ENCODE data around the gene MRPL28. TPM values are rescaled to one million over a fixed set of nuclear protein-coding genes. Genes with fewer than 3 reads are reported as not detected.
A peak's percentile ranks its signal among the peaks of the same experiment; 100 is the strongest.
"Not testable (repeated sequence)": the region's sequence is repeated elsewhere in the genome, so short reads cannot be mapped to it uniquely, and the experiment has no call there.

Gene MRPL28
- total RNA-seq, 1 donor from 2014 or later: 80.4 TPM

DNA sequence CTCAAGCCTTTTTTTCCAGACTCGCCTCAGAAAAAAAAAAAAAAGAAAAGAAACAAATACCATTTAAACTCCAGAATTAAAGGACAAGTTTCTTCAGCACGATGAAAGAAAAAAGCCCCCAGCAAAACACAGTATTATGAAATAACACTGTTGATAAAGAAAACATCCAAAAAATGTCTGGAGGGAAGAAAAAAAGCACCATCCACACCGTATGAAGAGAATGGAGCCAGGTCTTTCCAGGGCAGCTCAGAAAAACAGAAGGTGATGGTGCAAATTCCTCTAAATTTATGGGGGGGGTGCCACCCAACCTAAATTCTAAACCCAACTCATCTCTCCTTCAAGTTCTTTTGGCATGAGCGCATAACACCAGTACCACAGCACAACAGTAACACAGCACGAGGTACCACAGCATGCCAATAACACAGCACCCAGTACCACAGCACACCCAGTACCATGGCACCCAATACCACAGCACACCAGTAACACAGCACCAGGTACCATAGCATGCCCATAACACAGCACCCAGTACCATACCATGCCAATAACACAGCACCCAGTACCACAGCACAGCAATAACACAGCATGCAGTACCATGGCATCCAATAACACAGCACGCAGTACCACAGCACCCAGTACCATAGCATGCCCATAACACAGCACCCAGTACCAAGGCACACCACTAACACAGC, 36.8 kb downstream of the MRPL28 start:
- no peak for DNase-seq (ENCODE audit: low read depth, low spot score)
- H3K27me3 Mint-ChIP-seq (ENCODE audit: low read depth): no peaks in the 10 kb centered on the region
- H3K4me1 Mint-ChIP-seq: peaks cover 31% of the 10 kb centered on the region
- TF ChIP-seq, protein P1, sequence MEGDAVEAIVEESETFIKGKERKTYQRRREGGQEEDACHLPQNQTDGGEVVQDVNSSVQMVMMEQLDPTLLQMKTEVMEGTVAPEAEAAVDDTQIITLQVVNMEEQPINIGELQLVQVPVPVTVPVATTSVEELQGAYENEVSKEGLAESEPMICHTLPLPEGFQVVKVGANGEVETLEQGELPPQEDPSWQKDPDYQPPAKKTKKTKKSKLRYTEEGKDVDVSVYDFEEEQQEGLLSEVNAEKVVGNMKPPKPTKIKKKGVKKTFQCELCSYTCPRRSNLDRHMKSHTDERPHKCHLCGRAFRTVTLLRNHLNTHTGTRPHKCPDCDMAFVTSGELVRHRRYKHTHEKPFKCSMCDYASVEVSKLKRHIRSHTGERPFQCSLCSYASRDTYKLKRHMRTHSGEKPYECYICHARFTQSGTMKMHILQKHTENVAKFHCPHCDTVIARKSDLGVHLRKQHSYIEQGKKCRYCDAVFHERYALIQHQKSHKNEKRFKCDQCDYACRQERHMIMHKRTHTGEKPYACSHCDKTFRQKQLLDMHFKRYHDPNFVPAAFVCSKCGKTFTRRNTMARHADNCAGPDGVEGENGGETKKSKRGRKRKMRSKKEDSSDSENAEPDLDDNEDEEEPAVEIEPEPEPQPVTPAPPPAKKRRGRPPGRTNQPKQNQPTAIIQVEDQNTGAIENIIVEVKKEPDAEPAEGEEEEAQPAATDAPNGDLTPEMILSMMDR (conservative IDR thresholded peaks at IDR 0.05): no peak
- no peaks in the 10 kb centered on the region for H3K9me3 Mint-ChIP-seq
- H3K27ac Mint-ChIP-seq (ENCODE audit: unreplicated experiment): no peak overlapping the region
- H3K36me3 Mint-ChIP-seq (ENCODE audit: low read depth): peaks cover 3% of the 10 kb centered on the region
- H3K4me3 Mint-ChIP-seq: no peak overlapping the region

- not testable (repeated sequence) for DNase-seq (ENCODE audit: low read depth, low spot score); H3K27me3 Mint-ChIP-seq (ENCODE audit: low read depth); H3K4me3 Mint-ChIP-seq; H3K9me3 Mint-ChIP-seq; H3K27ac Mint-ChIP-seq (ENCODE audit: unreplicated experiment); H3K36me3 Mint-ChIP-seq (ENCODE audit: low read depth)
- peaks cover 37% of the 10 kb centered on the region for H3K4me1 Mint-ChIP-seq
These were observed 39.0 kb downstream of the MRPL28 start for GRCh38 chr16:331181-331814.

DNA sequence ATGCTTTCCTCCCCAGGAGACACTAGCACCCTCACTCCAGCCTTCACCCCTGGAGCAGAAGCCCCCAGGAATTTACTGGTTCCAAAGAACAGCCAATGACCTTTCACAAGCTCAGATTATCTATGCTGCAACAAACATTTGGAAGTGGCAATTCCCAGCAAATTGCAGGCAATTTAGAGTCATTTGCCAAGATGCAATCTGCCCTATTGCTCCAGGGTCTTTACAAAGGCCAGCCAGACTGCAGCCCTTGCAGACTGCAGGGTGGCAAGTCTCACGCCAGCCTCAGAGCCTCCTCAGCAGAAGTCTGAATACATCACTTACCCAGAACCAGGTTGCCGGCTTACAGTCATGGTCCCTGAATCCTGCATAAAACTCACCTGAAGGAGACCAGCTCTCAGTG, 39.6 kb downstream of the MRPL28 start:
- no peak for DNase-seq (ENCODE audit: low read depth, low spot score)
- Mint-ChIP-seq H3K27me3 (ENCODE audit: low read depth) (no peaks in the 10 kb centered on the region), H3K36me3 (ENCODE audit: low read depth) (peaks cover 3% of the 10 kb centered on the region), H3K27ac (ENCODE audit: unreplicated experiment) (no peak overlapping the region), H3K9me3 (no peaks in the 10 kb centered on the region), H3K4me3 (no peak overlapping the region), H3K4me1 (peaks cover 36% of the 10 kb centered on the region)
- TF ChIP-seq, protein P1 (conservative IDR thresholded peaks at IDR 0.05): no peak

DNA sequence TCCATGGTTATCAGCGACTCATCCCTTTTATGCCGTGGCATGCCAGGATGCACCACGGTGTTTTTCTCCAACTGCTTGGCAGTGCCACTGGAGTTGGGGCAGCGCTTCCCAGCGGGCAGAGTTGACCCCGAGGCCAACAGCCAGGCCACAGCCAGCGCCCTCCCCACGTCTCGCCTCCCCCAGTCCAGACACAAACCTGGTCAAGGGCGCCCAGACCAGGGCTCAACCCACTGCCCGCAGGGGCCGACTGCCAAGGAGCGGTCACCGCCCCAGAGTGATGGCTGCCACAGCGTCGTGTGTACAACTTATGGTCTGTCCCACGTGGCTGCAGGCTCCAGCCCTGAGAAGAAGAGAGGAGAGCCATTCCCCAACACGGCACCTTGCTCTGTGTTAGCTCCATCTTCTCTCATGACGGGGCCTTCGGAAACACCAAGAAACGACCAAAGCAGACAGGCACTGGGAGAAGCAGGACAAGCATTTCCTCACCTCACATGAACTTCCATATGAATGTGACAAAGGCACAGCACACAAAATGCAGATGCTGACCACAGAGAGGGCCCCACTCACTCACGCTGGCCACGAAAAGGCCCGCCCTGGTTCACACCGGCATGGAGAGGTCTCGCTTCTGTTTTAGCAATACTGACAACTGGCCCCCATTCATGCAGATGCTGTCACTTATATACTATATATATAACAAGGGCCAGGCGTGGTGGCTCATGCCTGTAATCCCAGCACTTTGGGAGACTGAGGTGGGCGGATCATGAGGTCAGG, 44.8 kb downstream of the MRPL28 start:
- peak overlapping the region; percentile 71 for H3K27ac Mint-ChIP-seq (ENCODE audit: unreplicated experiment)
- no peaks in the 10 kb centered on the region for H3K9me3 Mint-ChIP-seq
- no peaks in the 10 kb centered on the region for H3K36me3 Mint-ChIP-seq (ENCODE audit: low read depth)
- no peak overlapping the region for H3K4me3 Mint-ChIP-seq
- TF ChIP-seq, protein P1 (conservative IDR thresholded peaks at IDR 0.05): no peak
- DNase-seq (ENCODE audit: low read depth, low spot score): no peak
- peaks cover 10% of the 10 kb centered on the region for H3K4me1 Mint-ChIP-seq
- H3K27me3 Mint-ChIP-seq (ENCODE audit: low read depth): no peaks in the 10 kb centered on the region

DNA sequence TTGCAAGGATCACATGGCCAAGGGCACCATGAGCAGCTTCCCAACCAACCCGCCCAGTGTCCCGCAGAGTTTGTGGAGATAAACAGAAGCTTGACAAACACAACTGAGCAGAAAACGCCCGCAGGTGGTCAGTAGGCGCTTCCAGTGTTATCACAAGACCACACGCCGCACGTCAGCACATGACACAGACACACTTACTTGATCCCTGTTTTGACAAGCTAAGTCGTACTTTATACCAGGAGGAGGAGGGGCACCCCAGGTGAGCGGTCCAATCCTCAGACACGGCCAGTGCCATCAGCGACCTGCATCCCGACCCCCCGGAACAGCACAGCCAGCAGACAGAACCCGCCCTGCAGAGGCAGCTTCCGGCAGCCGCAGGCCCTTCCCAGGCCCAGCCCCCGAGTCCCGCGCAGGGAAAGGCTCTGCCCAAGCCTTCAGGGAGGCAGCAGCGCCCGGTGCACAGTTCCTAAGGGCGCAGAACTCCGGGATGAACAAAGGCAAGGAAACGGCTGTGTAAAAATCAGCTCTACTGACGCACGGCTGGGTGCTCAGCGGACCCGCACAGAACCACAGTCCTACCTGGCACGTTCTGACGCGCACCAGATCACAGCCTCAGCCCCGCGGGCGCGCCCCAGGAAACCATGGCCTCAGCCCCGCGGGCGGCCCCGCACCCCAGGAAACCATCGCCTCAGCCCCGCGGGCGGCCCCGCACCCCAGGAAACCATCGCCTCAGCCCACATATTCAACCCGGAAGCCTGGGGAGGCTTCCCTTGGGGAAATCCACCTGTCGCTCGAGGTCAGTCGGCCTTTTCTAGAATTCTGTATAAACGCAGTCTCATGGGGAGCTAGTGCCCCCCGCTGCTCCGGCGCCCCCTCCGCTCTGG, 45.6 kb downstream of the MRPL28 start:
- H3K36me3 Mint-ChIP-seq (ENCODE audit: low read depth): no peaks in the 10 kb centered on the region
- no peak overlapping the region for H3K4me3 Mint-ChIP-seq
- peak overlapping the region; percentile 71 for H3K27ac Mint-ChIP-seq (ENCODE audit: unreplicated experiment)
- TF ChIP-seq, protein P1 (conservative IDR thresholded peaks at IDR 0.05): no peak
- H3K4me1 Mint-ChIP-seq: peaks cover 5% of the 10 kb centered on the region
- no peak for DNase-seq (ENCODE audit: low read depth, low spot score)
- H3K9me3 Mint-ChIP-seq: no peaks in the 10 kb centered on the region
- H3K27me3 Mint-ChIP-seq (ENCODE audit: low read depth): no peaks in the 10 kb centered on the region

Measured in neural crest cell (in vitro differentiated cells).